Stomach (tissue), 4 donors: Measurements from ENCODE around the gene SPDYE16.

ENCODE experiments used
- POLR2A ChIP-seq, 4 donors: fragments of 450-650 bp; IDR thresholded peaks; one replicate each; pipeline ENCODE4 v1.6.1; 2016; ENCODE audit warnings: antibody characterized with exemption in 4 of 4, control low read depth in 2 of 4, mild to moderate bottlenecking in 1 of 4, moderate library complexity in 1 of 4
- TF ChIP-seq, protein P1 (sequence below), 7 experiments: fragments of 450-650 bp in 4 of 7; fragments of 200-600 bp in 3 of 7; sonication (generic) in 3 of 7; IDR thresholded peaks; one replicate each; pipeline ENCODE4 v1.5.1; 2016 to 2019; ENCODE audit warnings: antibody characterized with exemption in 7 of 7, control low read depth in 2 of 7, mild to moderate bottlenecking in 1 of 7

- TF ChIP-seq, protein P1, sequence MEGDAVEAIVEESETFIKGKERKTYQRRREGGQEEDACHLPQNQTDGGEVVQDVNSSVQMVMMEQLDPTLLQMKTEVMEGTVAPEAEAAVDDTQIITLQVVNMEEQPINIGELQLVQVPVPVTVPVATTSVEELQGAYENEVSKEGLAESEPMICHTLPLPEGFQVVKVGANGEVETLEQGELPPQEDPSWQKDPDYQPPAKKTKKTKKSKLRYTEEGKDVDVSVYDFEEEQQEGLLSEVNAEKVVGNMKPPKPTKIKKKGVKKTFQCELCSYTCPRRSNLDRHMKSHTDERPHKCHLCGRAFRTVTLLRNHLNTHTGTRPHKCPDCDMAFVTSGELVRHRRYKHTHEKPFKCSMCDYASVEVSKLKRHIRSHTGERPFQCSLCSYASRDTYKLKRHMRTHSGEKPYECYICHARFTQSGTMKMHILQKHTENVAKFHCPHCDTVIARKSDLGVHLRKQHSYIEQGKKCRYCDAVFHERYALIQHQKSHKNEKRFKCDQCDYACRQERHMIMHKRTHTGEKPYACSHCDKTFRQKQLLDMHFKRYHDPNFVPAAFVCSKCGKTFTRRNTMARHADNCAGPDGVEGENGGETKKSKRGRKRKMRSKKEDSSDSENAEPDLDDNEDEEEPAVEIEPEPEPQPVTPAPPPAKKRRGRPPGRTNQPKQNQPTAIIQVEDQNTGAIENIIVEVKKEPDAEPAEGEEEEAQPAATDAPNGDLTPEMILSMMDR (IDR thresholded peaks at IDR 0.05): peak in 1 of 7 experiments; percentile 60
- no peak for TF ChIP-seq POLR2A (IDR thresholded peaks at IDR 0.05)
These were observed 27.1 kb downstream of the SPDYE16 start for GRCh38 chr7:76515999-76516443.
